ENCODE measurements around the gene FCGR2B.
"Not testable (repeated sequence)": the region's sequence is repeated elsewhere in the genome, so short reads cannot be mapped to it uniquely, and the experiment has no call there.

- TF ChIP-seq, protein P1, sequence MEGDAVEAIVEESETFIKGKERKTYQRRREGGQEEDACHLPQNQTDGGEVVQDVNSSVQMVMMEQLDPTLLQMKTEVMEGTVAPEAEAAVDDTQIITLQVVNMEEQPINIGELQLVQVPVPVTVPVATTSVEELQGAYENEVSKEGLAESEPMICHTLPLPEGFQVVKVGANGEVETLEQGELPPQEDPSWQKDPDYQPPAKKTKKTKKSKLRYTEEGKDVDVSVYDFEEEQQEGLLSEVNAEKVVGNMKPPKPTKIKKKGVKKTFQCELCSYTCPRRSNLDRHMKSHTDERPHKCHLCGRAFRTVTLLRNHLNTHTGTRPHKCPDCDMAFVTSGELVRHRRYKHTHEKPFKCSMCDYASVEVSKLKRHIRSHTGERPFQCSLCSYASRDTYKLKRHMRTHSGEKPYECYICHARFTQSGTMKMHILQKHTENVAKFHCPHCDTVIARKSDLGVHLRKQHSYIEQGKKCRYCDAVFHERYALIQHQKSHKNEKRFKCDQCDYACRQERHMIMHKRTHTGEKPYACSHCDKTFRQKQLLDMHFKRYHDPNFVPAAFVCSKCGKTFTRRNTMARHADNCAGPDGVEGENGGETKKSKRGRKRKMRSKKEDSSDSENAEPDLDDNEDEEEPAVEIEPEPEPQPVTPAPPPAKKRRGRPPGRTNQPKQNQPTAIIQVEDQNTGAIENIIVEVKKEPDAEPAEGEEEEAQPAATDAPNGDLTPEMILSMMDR (conservative IDR thresholded peaks at IDR 0.05 in 1 of 2, IDR thresholded peaks at IDR 0.05 in 1 of 2; ENCODE audit: extremely low read depth in 1 of 2, insufficient read depth in 1 of 2, low read depth in 1 of 2, low read length in 2 of 2), result not testable (repeated sequence)
- TF ChIP-seq EZH2 (IDR thresholded peaks at IDR 0.05; ENCODE audit: borderline replicate concordance, low read length), result not testable (repeated sequence)
These were observed at the start of gene FCGR2B for GRCh38 chr1:161662684-161663339.

Measured in mammary epithelial cell (primary cell).